Prostate gland (tissue), 2 donors: ENCODE data around the gene ADH4.

ENCODE experiments used
- POLR2A ChIP-seq: fragments of 450-650 bp; IDR thresholded peaks from one replicate; pipeline ENCODE4 v1.6.1; 2016; ENCODE audit warnings: antibody characterized with exemption, mild to moderate bottlenecking
- POLR2AphosphoS5 ChIP-seq: sonication (generic); formaldehyde crosslinking; IDR thresholded peaks from one replicate; pipeline ENCODE4 v1.6.1; 2017; ENCODE audit warnings: antibody characterized with exemption
- TF ChIP-seq, protein P1 (sequence below), 4 experiments: fragments of 200-600 bp in 2 of 4; fragments of 450-650 bp in 2 of 4; sonication (generic) in 2 of 4; IDR thresholded peaks; 1 replicate in 3 of 4; 2 replicates in 1 of 4; pipeline ENCODE4 v1.5.1; 2016 to 2019; ENCODE audit warnings: antibody characterized with exemption in 4 of 4, mild to moderate bottlenecking in 2 of 4, moderate library complexity in 2 of 4

DNA sequence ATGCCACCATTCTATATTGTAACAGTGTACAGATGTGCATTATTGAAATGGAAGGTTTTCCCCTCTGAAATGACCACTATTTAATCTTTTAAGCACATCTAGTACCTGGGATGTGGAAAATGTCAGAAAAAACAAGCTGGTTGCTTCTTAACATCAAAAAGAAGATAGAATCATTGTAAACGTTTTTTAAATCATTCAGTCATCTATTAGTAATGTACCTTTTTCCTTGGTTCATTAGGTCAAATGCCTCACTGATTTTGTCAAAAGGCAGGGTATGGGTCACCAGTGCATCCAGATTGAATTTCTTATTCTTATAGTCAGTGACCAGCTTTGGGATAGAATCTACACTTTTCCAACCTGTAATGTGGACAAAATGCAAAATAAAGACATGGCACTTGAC lies 17.7 kb downstream of the ADH4 start:
- TF ChIP-seq, protein P1, sequence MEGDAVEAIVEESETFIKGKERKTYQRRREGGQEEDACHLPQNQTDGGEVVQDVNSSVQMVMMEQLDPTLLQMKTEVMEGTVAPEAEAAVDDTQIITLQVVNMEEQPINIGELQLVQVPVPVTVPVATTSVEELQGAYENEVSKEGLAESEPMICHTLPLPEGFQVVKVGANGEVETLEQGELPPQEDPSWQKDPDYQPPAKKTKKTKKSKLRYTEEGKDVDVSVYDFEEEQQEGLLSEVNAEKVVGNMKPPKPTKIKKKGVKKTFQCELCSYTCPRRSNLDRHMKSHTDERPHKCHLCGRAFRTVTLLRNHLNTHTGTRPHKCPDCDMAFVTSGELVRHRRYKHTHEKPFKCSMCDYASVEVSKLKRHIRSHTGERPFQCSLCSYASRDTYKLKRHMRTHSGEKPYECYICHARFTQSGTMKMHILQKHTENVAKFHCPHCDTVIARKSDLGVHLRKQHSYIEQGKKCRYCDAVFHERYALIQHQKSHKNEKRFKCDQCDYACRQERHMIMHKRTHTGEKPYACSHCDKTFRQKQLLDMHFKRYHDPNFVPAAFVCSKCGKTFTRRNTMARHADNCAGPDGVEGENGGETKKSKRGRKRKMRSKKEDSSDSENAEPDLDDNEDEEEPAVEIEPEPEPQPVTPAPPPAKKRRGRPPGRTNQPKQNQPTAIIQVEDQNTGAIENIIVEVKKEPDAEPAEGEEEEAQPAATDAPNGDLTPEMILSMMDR (IDR thresholded peaks at IDR 0.05): no peak
- TF ChIP-seq POLR2AphosphoS5 (no peak), POLR2A (no peak)
